PC-3 (cell line): ENCODE results near the gene ST6GALNAC6. TPM values are rescaled to one million over a fixed set of nuclear protein-coding genes. Genes with fewer than 3 reads are reported as not detected.

Experiments used
- ATAC-seq: fragments of 200-7000 bp; cut with Tn5 transposase; 2 replicates; pipeline ENCODE4 v1.9.1; 2020; ENCODE audit warnings: mild to moderate bottlenecking, moderate library complexity
- BruUV-seq: library from RNA; stranded (reverse); fragments of 400-500 nt; replicated peaks from 2 replicates; lab custom pipeline; 2021; lab: Mats Ljungman, UMichigan
- CTCF ChIA-PET: fragments of 300-600 bp; sonication (Branson Sonifier 250); formaldehyde crosslinking; loops from one replicate; lab custom pipeline; 2022; ENCODE audit warnings: antibody characterized with exemption; lab: Charles Lee
- POLR2A ChIA-PET: fragments of 300-600 bp; sonication (Branson Sonifier 250); formaldehyde crosslinking; loops from one replicate; lab custom pipeline; 2022; ENCODE audit warnings: antibody characterized with exemption; ENCODE audit not compliant: unreplicated experiment; lab: Charles Lee
- DNase-seq: peaks from one replicate; pipeline ENCODE4 v3.0.0-alpha.2; 2015
- H2AFZ ChIP-seq: fragments of 300-600 bp; sonication (generic); 2 replicates; pipeline ENCODE4 v1.6.0; 2016; ENCODE audit warnings: antibody characterized with exemption, low read length
- H3F3A ChIP-seq: fragments of 300-600 bp; sonication (generic); one replicate; pipeline ENCODE4 v1.6.0; 2017; ENCODE audit warnings: antibody characterized with exemption, low read length, control low read depth, mild to moderate bottlenecking; ENCODE audit not compliant: unreplicated experiment
- H3K27ac ChIP-seq: fragments of 300-600 bp; sonication (generic); 2 replicates; pipeline ENCODE4 v1.5.1; 2016; ENCODE audit warnings: mild to moderate bottlenecking, low read length
- H3K27me3 ChIP-seq: fragments of 300-600 bp; sonication (generic); 2 replicates; pipeline ENCODE4 v1.6.1; 2016; ENCODE audit warnings: low read length, mixed read lengths
- H3K36me3 ChIP-seq: fragments of 300-600 bp; sonication (generic); 2 replicates; pipeline ENCODE4 v1.6.1; 2016; ENCODE audit warnings: low read depth, mixed run types, low read length, mixed read lengths
- H3K4me1 ChIP-seq: fragments of 300-600 bp; sonication (generic); 2 replicates; pipeline ENCODE4 v1.5.1; 2016; ENCODE audit warnings: low read length; ENCODE audit not compliant: insufficient read depth
- H3K4me2 ChIP-seq: fragments of 300-600 bp; sonication (generic); 2 replicates; pipeline ENCODE4 v1.6.0; 2016; ENCODE audit warnings: low read length
- H3K4me3 ChIP-seq: fragments of 300-600 bp; sonication (generic); 2 replicates; pipeline ENCODE4 v1.5.1; 2016; ENCODE audit warnings: mild to moderate bottlenecking, low read length, mixed read lengths
- H3K79me2 ChIP-seq: fragments of 300-600 bp; sonication (generic); 2 replicates; pipeline ENCODE4 v1.6.1; 2017; ENCODE audit warnings: low read length, mixed read lengths
- H3K9ac ChIP-seq: fragments of 300-600 bp; sonication (generic); 2 replicates; pipeline ENCODE4 v1.6.0; 2016; ENCODE audit warnings: mild to moderate bottlenecking, low read length
- H3K9me2 ChIP-seq: fragments of 300-600 bp; sonication (generic); replicated peaks from 2 replicates; pipeline ENCODE4 v1.6.1; 2016; ENCODE audit warnings: mixed run types, low read length, mixed read lengths
- H3K9me3 ChIP-seq: fragments of 300-600 bp; sonication (generic); 2 replicates; pipeline ENCODE4 v1.6.1; 2016; ENCODE audit warnings: low read length, mixed read lengths
- H4K20me1 ChIP-seq: fragments of 300-600 bp; sonication (generic); 2 replicates; pipeline ENCODE4 v1.6.1; 2016; ENCODE audit warnings: low read length, mixed read lengths
- EZH2 ChIP-seq: fragments of 300-600 bp; sonication (generic); IDR thresholded peaks from one replicate; pipeline ENCODE4 v1.6.1; 2017; ENCODE audit warnings: antibody characterized with exemption, mild to moderate bottlenecking, low read length; ENCODE audit not compliant: unreplicated experiment
- EZH2phosphoT487 ChIP-seq: fragments of 300-600 bp; sonication (generic); IDR thresholded peaks from 2 replicates; pipeline ENCODE4 v1.6.1; 2018; ENCODE audit warnings: mild to moderate bottlenecking, antibody characterized with exemption, low read length, borderline replicate concordance
- intact Hi-C: fragments of 100-400 bp; cut with micrococcal nuclease; formaldehyde crosslinking; loops from 2 replicates; pipeline ENCODE4 v1.9.0; 2023
- total RNA-seq: library from RNA; depleted of rRNA; stranded (reverse); fragments of >200 nt; gene quantifications from 2 replicates; pipeline ENCODE4 v1.2.3, GENCODE V29; 2014
- TF ChIP-seq, protein P1 (sequence below): fragments of 300-600 bp; sonication (generic); conservative IDR thresholded peaks from 2 replicates; pipeline ENCODE4 v1.5.1; 2017; ENCODE audit warnings: antibody characterized with exemption, low read depth, mild to moderate bottlenecking, low read length

ST6GALNAC6 gene
- total RNA-seq, 1 experiment from 2014 or later, result 14.5 TPM

DNA sequence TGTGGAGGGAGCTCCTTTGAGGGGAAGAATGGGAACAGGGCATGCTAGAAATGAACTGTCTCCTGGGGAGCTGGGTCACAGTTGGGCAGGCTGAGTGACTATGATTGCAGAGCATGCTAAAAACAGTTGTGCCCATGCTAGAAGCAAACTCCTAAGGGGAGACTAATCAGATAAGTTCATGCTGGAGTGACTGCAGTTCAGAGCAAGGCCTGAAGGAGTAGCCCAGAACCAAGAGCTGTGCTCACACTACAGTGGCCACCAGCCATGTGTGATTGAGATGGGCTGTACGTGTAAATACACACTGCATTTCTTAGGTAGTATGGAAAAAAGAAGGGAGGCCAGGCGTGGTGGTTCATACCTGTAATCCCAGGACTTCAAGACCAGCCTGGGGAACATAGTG is 11.6 kb downstream of the ST6GALNAC6 start:
- TF ChIP-seq EZH2phosphoT487 (no peak), EZH2 (no peak)
- TF ChIP-seq, protein P1, sequence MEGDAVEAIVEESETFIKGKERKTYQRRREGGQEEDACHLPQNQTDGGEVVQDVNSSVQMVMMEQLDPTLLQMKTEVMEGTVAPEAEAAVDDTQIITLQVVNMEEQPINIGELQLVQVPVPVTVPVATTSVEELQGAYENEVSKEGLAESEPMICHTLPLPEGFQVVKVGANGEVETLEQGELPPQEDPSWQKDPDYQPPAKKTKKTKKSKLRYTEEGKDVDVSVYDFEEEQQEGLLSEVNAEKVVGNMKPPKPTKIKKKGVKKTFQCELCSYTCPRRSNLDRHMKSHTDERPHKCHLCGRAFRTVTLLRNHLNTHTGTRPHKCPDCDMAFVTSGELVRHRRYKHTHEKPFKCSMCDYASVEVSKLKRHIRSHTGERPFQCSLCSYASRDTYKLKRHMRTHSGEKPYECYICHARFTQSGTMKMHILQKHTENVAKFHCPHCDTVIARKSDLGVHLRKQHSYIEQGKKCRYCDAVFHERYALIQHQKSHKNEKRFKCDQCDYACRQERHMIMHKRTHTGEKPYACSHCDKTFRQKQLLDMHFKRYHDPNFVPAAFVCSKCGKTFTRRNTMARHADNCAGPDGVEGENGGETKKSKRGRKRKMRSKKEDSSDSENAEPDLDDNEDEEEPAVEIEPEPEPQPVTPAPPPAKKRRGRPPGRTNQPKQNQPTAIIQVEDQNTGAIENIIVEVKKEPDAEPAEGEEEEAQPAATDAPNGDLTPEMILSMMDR, result no peak; the same call in 1 of the 2 replicates
- Histone ChIP-seq H3K4me1 (no peaks in the 10 kb centered on the region), H3K4me3 (no peak overlapping the region), H3F3A (no peaks in the 10 kb centered on the region), H3K9me2 (no peaks in the 10 kb centered on the region), H3K79me2 (no peaks in the 10 kb centered on the region), H3K4me2 (no peak overlapping the region), H3K9me3 (no peaks in the 10 kb centered on the region), H3K36me3 (peaks cover 3% of the 10 kb centered on the region), H4K20me1 (no peaks in the 10 kb centered on the region), H3K9ac (no peak overlapping the region), H2AFZ (no peak overlapping the region), H3K27me3 (no peaks in the 10 kb centered on the region), H3K27ac (no peak overlapping the region)
- no TSS peak for BruUV-seq
- CTCF ChIA-PET, result interaction anchor here (0.5 kb wide), 1 partner anchor 278 kb away, joined by 4 read pairs; no protein-coding TSS in a partner anchor
- POLR2A ChIA-PET, result no interaction called here
- DNase-seq (no peak), ATAC-seq (peak; percentile 48; the same call in 1 of the 2 replicates)
- intact Hi-C loops, result no loop called here

DNA sequence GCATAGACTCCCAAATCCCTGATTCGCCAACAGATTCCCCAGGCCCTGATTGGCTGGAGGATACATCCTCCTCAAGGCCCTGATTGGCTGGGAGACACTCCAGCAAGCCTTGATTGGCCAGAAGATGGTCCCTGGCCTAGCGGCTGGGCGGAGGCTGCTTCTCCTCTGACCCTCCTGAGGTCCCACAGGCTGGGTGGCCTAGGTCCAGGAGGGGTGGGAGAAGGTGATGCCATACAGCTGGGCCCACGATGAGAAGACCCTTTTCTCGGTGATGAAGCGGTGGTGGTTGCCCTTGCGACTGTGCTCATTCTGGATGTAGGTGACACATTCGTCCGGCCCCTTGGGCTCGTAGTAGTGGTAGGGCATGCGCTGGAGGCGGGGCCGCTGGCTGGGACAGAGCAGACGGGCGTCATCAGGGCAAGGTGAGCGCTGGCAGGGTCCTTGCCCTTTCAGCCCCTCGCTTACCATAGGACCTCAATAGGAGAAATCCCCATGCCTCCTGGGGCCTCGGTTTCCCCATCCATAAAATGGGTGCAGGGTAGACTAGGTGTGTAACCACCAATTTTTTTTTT is 12.9 kb downstream of the ST6GALNAC6 start:
- H3K36me3 ChIP-seq, result no peaks in the 10 kb centered on the region
- no TSS peak for BruUV-seq
- DNase-seq, result no peak
- ATAC-seq, result no peak
- no peaks in the 10 kb centered on the region for H3K4me1 ChIP-seq
- H2AFZ ChIP-seq, result no peak overlapping the region
- ChIA-PET CTCF (no interaction called here), POLR2A (no interaction called here)
- H3K9me3 ChIP-seq, result no peaks in the 10 kb centered on the region
- H3K9ac ChIP-seq, result no peak overlapping the region
- H3F3A ChIP-seq, result no peaks in the 10 kb centered on the region
- H3K4me2 ChIP-seq, result no peak overlapping the region
- no peak overlapping the region for H3K4me3 ChIP-seq
- no peaks in the 10 kb centered on the region for H3K79me2 ChIP-seq
- TF ChIP-seq EZH2, result no peak
- TF ChIP-seq EZH2phosphoT487, result no peak
- TF ChIP-seq, protein P1, result no peak
- no peaks in the 10 kb centered on the region for H4K20me1 ChIP-seq
- H3K9me2 ChIP-seq, result no peaks in the 10 kb centered on the region
- no peak overlapping the region for H3K27ac ChIP-seq
- intact Hi-C loops, result no loop called here
- H3K27me3 ChIP-seq, result no peaks in the 10 kb centered on the region

DNA sequence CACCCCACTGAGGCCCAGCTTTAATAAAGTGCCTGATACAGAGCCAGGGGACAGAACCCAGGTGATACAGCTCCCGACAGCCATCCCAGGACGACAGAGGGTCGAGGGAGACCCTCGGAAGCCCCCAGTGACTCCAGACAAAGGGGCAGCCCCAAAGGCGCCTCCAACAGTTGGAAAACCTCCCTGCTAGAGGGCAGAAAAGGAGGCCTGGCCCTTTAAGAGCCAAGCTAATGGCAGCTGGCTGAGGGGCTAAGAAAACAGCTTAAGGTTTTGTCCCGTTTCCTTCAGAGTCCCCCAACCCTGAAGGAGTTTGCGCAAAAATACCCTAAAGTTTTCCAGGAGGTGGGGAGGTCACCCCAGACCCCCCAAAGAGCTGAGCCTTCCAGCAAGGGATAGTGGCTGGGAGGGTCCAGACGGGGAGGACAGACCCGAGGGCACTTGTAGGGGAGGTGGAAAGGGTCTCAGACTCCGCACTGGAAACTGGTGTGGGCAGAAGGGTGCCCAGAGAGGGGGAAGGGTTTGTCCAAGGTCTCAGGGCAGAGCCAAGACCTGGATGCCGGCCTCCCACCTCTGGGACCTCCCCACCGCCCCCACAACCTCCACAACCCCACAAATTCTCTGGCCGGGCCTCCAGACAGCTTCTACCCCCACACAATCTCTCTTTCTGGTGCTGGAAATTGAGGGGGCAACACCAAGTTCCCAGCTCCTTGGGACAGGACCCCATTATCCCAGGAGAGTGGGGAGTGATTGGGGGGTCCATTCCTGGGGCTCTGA is 13.7 kb downstream of the ST6GALNAC6 start:
- Histone ChIP-seq H3K9me3 (no peaks in the 10 kb centered on the region), H3K9ac (no peak overlapping the region), H3K4me2 (no peak overlapping the region), H3K4me1 (no peaks in the 10 kb centered on the region), H3K79me2 (no peaks in the 10 kb centered on the region), H3K4me3 (no peak overlapping the region), H3K27me3 (no peaks in the 10 kb centered on the region), H3K36me3 (no peaks in the 10 kb centered on the region), H3K27ac (no peak overlapping the region), H2AFZ (no peak overlapping the region), H3K9me2 (no peaks in the 10 kb centered on the region), H4K20me1 (no peaks in the 10 kb centered on the region), H3F3A (no peaks in the 10 kb centered on the region)
- BruUV-seq, result no TSS peak
- ChIA-PET POLR2A (no interaction called here), CTCF (no interaction called here)
- DNase-seq, result no peak
- ATAC-seq, result no peak
- intact Hi-C loops, result no loop called here
- TF ChIP-seq EZH2phosphoT487 (no peak), EZH2 (no peak)
- TF ChIP-seq, protein P1, result no peak
